Left ventricle myocardium inferior (tissue), 1 donor: ENCODE data around the gene TRIL. TPM values are rescaled to one million over a fixed set of nuclear protein-coding genes. Genes with fewer than 3 reads are reported as not detected.

Source experiments
- DNase-seq: peaks from one replicate; pipeline ENCODE4 v3.0.0-alpha.2; 2020
- H3K27ac ChIP-seq: fragments of 200-600 bp; replicated peaks from 2 replicates; pipeline ENCODE4 v1.8.0; 2021
- H3K27me3 ChIP-seq: fragments of 200-600 bp; 2 replicates; pipeline ENCODE4 v1.8.0; 2021; ENCODE audit warnings: low read depth
- H3K36me3 ChIP-seq: fragments of 200-600 bp; 2 replicates; pipeline ENCODE4 v1.8.0; 2021
- H3K4me1 ChIP-seq: fragments of 200-600 bp; 2 replicates; pipeline ENCODE4 v1.8.0; 2021
- H3K4me3 ChIP-seq: fragments of 200-600 bp; 2 replicates; pipeline ENCODE4 v1.8.0; 2021; ENCODE audit warnings: mild to moderate bottlenecking, moderate library complexity
- H3K9me3 ChIP-seq: fragments of 200-600 bp; replicated peaks from 2 replicates; pipeline ENCODE4 v1.8.0; 2021
- intact Hi-C: fragments of 100-400 bp; cut with micrococcal nuclease; formaldehyde crosslinking; loops from one replicate; pipeline ENCODE4 v1.11.0; 2022
- total RNA-seq: library from RNA; stranded (reverse); fragmentation: NEBNext Ultra II Directional; extraction: Animal tissue kit (Norgen Biotek cat#: 25700); gene quantifications from one replicate; pipeline ENCODE4 v1.2.1, GENCODE V29; 2021
- TF ChIP-seq, protein P1 (sequence below): fragments of 200-600 bp; IDR thresholded peaks from 2 replicates; pipeline ENCODE4 v1.8.0; 2021; ENCODE audit warnings: antibody characterized with exemption, mild to moderate bottlenecking, borderline replicate concordance
- donor health status: DM: no; HTN: yes; CAD: no; lungs with severe emphysema.

Gene TRIL
- total RNA-seq, 1 donor from 2014 or later, result 1.9 TPM

DNA sequence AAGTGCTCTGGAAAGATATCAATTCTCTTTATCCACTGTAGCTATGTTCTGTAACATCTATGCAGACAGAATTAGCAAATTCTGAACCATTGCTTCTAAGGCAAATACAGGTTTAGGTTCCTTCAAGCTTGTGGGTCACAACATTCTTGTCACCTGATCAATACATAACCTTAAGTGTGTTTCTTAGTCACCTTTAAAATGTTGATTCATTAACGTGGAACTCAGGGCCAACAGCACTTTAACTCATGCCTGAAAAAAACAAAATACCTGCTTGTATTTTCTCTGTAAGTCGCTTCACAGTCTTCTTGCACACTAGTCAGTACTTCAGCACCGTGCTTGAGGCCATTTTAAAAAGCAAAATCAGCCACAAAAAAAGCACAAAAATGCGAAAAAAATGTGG lies 35.2 kb upstream of the TRIL start:
- Histone ChIP-seq H3K36me3 (no peaks in the 10 kb centered on the region), H3K4me3 (no peak overlapping the region), H3K27me3 (no peaks in the 10 kb centered on the region), H3K27ac (no peak overlapping the region), H3K4me1 (peaks cover 45% of the 10 kb centered on the region), H3K9me3 (no peaks in the 10 kb centered on the region)
- TF ChIP-seq, protein P1, sequence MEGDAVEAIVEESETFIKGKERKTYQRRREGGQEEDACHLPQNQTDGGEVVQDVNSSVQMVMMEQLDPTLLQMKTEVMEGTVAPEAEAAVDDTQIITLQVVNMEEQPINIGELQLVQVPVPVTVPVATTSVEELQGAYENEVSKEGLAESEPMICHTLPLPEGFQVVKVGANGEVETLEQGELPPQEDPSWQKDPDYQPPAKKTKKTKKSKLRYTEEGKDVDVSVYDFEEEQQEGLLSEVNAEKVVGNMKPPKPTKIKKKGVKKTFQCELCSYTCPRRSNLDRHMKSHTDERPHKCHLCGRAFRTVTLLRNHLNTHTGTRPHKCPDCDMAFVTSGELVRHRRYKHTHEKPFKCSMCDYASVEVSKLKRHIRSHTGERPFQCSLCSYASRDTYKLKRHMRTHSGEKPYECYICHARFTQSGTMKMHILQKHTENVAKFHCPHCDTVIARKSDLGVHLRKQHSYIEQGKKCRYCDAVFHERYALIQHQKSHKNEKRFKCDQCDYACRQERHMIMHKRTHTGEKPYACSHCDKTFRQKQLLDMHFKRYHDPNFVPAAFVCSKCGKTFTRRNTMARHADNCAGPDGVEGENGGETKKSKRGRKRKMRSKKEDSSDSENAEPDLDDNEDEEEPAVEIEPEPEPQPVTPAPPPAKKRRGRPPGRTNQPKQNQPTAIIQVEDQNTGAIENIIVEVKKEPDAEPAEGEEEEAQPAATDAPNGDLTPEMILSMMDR, result no peak
- intact Hi-C loops, result no loop called here
- DNase-seq, result no peak

DNA sequence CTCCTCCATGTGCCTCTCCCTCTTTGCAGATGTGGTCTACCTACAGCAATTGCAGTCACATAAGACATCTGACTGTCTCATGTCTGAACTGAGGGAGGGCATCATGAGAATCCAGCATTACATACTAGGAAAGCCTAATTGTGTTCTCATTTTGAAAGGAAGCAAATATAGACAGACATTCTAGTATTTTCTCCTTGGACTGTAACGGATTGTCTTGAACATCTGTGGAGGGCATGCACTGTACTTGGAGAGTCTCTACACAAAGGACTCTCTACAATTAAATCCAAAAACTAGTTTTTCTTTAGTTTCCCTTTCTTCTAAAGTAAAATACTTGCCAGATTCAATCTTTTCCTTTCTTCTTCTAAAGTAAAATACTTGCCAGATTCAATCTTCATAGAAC lies 34.7 kb upstream of the TRIL start:
- H3K4me3 ChIP-seq, result no peak overlapping the region
- no peaks in the 10 kb centered on the region for H3K36me3 ChIP-seq
- intact Hi-C loops, result no loop called here
- no peak for DNase-seq
- H3K9me3 ChIP-seq, result no peaks in the 10 kb centered on the region
- peaks cover 42% of the 10 kb centered on the region for H3K4me1 ChIP-seq
- no peak overlapping the region for H3K27ac ChIP-seq
- no peaks in the 10 kb centered on the region for H3K27me3 ChIP-seq
- TF ChIP-seq, protein P1, result no peak

DNA sequence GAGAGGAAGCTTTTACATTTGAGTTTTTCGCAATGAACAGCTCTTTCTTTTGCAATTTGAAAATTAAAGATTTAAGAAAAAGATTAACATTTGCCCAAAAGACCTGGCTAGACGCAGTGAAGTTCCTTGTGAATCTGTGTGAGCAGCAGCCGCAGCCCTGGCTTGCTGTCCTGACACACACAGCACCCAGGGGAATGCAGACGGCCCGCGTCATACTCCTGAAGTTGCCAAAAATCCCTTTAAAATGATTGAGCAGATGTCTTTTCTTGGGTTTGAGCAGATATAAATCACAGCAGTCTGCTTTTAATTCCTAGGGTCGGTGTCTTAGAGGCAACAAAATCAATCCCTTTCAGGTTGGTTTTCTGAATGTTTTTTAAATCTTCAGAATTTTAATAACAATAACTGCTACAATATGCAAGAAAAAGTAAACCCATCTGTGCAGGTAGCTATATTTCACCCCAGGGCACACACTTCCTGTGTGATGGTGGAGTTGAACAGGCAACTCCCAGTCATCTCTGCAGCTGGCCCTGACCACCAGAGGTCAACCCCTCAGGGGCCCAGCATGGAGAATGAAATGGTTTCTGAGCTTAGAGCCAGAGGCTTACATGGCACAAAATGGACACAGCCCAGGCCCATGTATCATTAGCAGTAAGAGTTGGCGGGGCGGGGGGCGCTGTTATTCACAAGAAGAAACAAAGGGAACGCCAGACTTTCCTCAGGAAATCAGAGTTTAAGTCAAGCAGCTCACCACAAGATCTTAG lies 32.2 kb upstream of the TRIL start:
- H3K9me3 ChIP-seq, result no peaks in the 10 kb centered on the region
- H3K4me3 ChIP-seq, result no peak overlapping the region
- intact Hi-C loops, result no loop called here
- TF ChIP-seq, protein P1, result no peak
- H3K36me3 ChIP-seq, result no peaks in the 10 kb centered on the region
- no peaks in the 10 kb centered on the region for H3K27me3 ChIP-seq
- peak overlapping the region; percentile 76 for H3K27ac ChIP-seq
- peaks cover 53% of the 10 kb centered on the region for H3K4me1 ChIP-seq
- DNase-seq, result peak; percentile 72

DNA sequence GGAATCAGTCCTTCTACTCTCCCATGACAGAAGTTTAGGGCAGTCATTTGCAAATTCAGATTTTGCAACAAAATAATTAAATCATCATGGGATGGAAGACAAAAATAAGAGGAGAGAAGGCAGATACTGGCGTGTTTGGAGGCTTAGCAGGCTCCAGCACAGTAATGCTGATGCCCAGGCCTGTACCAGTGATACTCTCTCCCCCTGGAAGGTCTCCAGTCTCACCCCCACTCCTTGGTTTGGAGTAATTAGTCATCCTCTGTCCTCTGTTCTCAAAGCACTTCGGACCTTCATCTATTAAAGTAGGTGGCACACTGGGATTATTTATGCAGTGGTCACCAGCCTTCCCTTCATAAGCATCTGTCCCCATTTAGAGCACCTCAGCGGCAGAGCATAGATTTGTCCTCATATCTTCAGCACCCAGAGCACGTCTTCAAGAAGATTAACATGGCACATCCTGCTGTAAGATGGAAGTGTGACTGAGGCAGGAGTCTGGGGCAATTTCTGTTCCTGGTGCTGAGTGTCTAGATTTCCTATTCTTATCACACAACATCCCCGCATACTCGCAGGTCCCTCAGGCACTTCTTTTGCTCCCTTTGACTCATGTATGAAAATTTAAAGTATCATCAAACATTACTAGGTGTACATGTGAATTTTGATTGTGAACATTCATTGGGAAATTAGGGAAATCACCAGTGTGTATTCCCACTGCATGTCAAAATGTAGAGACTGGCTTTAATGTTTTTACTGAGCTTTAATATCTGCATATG lies 31.3 kb upstream of the TRIL start:
- Histone ChIP-seq H3K27ac (peak overlapping the region; percentile 76), H3K27me3 (no peaks in the 10 kb centered on the region), H3K9me3 (no peaks in the 10 kb centered on the region), H3K4me1 (peaks cover 63% of the 10 kb centered on the region), H3K4me3 (no peak overlapping the region), H3K36me3 (no peaks in the 10 kb centered on the region)
- TF ChIP-seq, protein P1, result no peak
- DNase-seq, result no peak
- intact Hi-C loops, result no loop called here

DNA sequence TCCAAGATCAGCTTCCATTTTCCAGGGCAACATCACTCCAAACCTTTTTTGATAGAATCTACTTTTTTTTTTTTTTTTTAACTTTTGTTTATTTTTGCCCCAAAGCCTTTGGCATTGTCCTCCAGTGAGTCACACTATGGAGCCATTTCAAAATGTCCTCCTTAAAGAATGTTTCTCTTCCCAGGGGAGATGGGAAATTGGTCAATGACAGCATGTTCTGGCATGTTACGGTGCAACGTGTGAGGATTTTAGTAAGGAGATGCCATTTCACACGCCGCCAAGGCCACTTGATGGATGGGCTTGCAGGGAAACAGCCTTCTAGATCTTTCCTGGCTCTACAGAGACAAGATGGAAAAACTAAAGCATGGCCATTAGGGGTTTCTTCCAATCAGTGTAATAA lies 30.7 kb upstream of the TRIL start:
- TF ChIP-seq, protein P1, result no peak
- H3K9me3 ChIP-seq, result no peaks in the 10 kb centered on the region
- peaks cover 69% of the 10 kb centered on the region for H3K4me1 ChIP-seq
- H3K27ac ChIP-seq, result peak overlapping the region; percentile 76
- no peaks in the 10 kb centered on the region for H3K27me3 ChIP-seq
- H3K36me3 ChIP-seq, result no peaks in the 10 kb centered on the region
- intact Hi-C loops, result no loop called here
- no peak for DNase-seq
- no peak overlapping the region for H3K4me3 ChIP-seq
